Stomach (tissue), 4 donors: ENCODE measurements around the gene BIVM.

Source experiments
- EP300 ChIP-seq: sonication (generic); formaldehyde crosslinking; IDR thresholded peaks from one replicate; pipeline ENCODE4 v1.6.1; 2017; ENCODE audit warnings: antibody characterized with exemption
- POLR2A ChIP-seq, 4 donors: fragments of 450-650 bp; IDR thresholded peaks; one replicate each; pipeline ENCODE4 v1.6.1; 2016; ENCODE audit warnings: antibody characterized with exemption in 4 of 4, control low read depth in 2 of 4, mild to moderate bottlenecking in 1 of 4, moderate library complexity in 1 of 4
- TF ChIP-seq, protein P1 (sequence below), 7 experiments: fragments of 450-650 bp in 4 of 7; fragments of 200-600 bp in 3 of 7; sonication (generic) in 3 of 7; IDR thresholded peaks; one replicate each; pipeline ENCODE4 v1.5.1; 2016 to 2019; ENCODE audit warnings: antibody characterized with exemption in 7 of 7, control low read depth in 2 of 7, mild to moderate bottlenecking in 1 of 7

DNA sequence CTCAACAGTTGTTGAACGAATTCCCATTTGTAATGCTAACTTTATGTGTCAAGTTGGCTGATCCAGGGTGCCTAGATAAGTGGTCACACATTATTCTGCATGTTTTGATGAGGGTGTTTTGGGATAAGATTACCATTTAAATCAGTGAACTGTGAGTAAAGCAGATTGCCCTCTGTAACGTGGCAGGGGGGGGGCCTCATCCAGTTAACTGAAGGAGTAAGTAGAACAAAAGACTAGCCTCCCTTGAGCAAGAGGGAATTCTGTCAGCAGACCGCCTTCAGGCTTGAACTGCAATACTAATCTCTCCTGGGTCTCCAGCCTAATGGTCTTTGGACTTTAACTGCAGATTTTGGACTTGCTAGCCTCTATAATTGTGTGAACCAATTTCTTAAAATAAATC, 21.2 kb upstream of the BIVM start:
- TF ChIP-seq, protein P1, sequence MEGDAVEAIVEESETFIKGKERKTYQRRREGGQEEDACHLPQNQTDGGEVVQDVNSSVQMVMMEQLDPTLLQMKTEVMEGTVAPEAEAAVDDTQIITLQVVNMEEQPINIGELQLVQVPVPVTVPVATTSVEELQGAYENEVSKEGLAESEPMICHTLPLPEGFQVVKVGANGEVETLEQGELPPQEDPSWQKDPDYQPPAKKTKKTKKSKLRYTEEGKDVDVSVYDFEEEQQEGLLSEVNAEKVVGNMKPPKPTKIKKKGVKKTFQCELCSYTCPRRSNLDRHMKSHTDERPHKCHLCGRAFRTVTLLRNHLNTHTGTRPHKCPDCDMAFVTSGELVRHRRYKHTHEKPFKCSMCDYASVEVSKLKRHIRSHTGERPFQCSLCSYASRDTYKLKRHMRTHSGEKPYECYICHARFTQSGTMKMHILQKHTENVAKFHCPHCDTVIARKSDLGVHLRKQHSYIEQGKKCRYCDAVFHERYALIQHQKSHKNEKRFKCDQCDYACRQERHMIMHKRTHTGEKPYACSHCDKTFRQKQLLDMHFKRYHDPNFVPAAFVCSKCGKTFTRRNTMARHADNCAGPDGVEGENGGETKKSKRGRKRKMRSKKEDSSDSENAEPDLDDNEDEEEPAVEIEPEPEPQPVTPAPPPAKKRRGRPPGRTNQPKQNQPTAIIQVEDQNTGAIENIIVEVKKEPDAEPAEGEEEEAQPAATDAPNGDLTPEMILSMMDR (IDR thresholded peaks at IDR 0.05): no peak
- TF ChIP-seq EP300 (no peak), POLR2A (IDR thresholded peaks at IDR 0.05) (no peak)
